CMK (cell line): ENCODE results near the gene POLR1F.
A peak's percentile ranks its signal among the peaks of the same experiment; 100 is the strongest.
"Not testable (repeated sequence)": the region's sequence is repeated elsewhere in the genome, so short reads cannot be mapped to it uniquely, and the experiment has no call there.

ENCODE experiments used
- DNase-seq: peaks from one replicate; pipeline ENCODE4 v3.0.0-alpha.2; 2010; ENCODE audit warnings: low read depth

POLR1F gene, protein sequence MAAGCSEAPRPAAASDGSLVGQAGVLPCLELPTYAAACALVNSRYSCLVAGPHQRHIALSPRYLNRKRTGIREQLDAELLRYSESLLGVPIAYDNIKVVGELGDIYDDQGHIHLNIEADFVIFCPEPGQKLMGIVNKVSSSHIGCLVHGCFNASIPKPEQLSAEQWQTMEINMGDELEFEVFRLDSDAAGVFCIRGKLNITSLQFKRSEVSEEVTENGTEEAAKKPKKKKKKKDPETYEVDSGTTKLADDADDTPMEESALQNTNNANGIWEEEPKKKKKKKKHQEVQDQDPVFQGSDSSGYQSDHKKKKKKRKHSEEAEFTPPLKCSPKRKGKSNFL

DNA sequence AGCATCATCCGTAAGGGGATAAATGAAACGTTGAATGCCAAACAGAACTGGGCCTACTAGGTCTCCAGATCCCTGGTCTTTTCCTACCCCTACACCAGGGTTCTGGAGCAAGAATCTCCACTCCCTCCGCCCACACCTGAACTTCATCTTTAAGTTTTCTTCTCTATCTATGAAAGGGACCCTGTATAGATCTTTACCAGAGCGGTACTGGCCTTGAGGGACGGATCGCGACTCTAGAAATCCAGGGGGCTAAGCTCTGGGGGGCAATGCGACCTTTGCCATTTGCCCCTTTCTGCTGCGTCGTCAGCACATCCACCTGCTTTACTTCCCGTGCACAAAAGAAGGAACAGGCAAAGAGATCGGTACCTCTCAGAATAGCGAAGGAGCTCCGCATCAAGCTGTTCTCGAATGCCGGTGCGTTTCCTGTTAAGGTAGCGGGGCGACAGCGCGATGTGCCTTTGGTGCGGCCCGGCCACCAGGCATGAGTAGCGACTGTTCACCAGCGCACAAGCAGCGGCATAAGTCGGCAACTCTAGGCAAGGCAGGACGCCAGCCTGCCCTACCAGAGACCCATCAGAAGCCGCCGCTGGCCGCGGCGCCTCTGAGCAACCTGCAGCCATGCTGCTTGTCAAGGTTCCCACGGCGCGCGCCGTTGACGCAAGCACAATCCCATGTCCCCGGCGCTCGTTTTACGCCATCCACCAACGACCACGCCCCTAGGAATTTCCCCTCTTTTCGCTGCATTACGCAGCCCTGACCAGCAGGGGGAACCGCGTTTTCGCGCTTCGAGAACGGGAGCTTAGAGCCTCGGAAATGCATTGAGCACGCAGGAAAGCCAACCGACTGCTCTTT is at the start of gene POLR1F:
TSS of gene POLR1F (minus strand) at position 641 of the 852 bp plus-strand sequence. CDS start at position 620, 21 bp downstream.
- peak; percentile 74 for DNase-seq

- no peak for DNase-seq
These were observed 45.8 kb upstream of the POLR1F start for GRCh38 chr7:19754521-19755116.

GRCh38 chr7:19752020-19752419 is 43.2 kb upstream of the POLR1F start:
- no peak for DNase-seq

DNA sequence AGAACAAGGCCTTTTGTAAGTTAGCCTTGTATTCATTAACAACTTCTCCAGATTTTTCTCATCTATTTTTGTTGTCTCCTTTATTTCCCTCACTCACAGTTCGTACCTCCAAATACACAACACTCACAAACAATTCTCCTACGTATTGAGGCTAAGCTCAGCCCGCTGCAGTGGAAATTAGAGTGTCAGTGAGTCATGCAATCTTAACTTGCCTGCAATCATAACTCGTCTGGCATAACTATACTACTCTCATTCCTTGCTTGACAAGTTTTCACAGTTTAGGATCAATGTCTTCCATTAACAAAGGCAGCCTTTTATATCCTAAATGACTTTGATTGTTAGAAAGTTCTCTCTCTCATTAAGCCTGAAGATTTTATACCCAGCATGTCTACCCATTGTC is 40.8 kb upstream of the POLR1F start:
- no peak for DNase-seq

DNA sequence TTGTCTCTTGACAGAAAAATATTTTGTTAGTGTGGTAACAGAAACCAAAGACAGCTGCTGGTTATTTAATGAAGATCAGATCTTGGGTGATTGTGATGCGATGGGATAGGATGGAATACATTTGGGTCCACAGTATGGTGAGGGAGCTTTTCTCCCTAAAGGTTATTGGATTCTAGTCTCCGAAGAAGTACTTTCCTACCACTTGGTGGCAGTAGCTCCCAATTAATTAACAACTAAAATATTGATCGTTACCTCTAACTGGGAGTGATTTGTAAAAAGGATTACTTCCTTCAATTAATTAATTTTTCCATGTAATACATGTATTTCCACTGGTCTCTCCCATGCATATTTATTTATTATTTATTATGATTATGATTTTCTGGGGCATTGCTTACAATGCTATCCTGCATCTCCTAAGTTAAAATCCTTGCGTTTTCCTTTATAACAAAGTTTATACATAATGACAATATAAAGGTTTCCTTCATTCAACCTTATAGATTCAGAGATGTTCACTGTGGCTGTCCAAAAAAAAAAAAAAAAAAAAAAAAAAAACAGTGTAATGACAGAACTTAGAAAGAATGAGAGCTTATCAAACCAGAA is 39.0 kb upstream of the POLR1F start:
- DNase-seq = no peak

- no peak for DNase-seq
These were observed 35.2 kb upstream of the POLR1F start for GRCh38 chr7:19744075-19744474.

GRCh38 chr7:19728716-19729115 is 19.9 kb upstream of the POLR1F start:
- DNase-seq = no peak

DNA sequence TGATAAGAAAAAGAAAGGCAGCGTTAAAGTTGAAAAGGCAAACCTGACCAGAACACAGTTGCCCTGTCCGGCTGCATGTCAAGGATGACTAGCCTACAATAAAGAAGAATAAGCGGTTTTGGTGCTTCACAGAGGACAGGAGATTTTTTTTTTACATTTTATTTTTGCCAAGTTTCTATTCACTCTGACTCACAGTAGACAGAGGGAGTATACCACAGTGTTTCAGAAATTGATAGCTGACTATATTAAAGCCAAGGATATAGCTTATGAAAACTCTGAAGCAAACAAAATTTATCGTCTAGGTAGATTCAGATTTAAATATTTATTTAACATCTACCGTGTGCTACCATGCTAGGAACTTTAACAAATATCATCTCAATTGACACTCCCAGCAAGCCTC is 16.9 kb upstream of the POLR1F start:
- no peak for DNase-seq

- no peak for DNase-seq
These were observed 6.7 kb upstream of the POLR1F start for GRCh38 chr7:19715499-19715898.

DNA sequence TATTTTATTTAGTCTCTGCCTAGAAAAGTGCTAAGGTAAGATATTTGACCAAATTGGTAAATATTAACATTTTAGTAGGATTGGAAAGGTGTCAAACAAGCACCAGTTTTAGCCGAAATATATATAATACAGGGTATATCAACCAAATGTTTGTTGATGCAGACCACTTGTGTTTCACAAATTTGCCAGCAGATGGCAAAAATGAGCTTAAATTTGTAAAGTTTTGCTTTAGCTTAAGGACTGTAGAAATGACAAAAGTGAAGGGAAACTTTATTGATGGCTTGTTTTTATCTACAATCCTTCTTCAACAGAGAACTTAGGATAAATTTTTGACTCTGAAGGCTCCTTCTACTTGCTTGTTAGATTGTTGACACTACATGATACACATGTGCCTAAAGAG is 4.8 kb upstream of the POLR1F start:
- DNase-seq = peak; percentile 20

DNA sequence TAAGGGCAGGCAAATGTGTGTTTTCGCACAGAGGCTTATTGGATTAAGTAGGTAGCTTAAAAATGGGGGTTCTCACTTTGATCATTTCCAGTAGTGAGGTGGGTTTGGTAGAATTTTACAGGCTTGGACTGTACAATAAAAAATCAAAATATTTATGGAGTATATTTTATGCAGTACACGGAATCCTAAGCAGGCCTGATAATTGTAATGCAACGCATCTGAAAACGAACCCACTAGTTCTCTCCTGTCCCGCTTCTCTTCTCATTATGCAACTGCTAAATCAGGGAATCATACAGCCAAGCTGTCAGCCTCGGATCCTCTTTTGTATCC is 377 bp upstream of the POLR1F start:
- no peak for DNase-seq

DNA sequence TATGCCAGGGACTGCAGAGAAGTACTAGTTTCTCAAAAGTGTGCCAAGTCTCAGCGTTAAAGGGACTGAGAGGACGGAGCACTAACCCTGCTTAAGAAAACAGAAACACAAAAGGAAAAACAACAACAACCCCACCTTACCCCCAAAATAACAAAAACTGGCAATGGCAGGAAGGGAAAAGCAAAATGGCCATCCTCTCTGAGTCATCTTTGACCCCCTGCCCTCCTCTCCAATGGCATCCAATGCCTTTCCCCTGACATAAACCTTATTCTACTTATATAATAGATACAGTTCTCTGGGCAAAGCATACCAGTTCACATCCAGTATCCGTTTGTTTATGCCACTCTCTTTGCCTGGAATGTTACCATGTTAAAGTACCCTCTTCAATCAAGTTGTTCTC is 1.6 kb downstream of the POLR1F start:
- DNase-seq = no peak

DNA sequence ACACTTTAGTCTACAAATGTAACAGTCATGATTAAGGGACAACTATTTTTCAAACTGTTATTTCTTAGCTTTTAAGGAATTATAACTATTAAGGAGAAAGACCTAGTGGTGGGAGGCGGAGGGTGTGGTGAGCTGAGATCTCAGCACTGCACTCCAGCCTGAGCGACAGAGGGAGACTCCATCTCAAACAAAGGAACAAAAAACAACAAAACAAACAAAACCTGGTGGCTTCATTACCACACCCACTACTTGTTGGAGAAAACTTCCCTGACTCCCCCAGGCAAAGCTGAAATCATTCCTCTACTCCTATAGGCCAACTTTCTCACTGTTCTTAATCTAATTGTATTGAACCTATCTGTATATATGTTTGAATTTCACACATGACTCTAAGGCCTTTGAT is 3.2 kb downstream of the POLR1F start:
- no peak for DNase-seq

GRCh38 chr7:19701471-19701870 is 7.4 kb downstream of the POLR1F start:
- DNase-seq = no peak

GRCh38 chr7:19700936-19701335 is 7.9 kb downstream of the POLR1F start:
- no peak for DNase-seq

GRCh38 chr7:19698331-19698730 is 10.5 kb downstream of the POLR1F start:
- no peak for DNase-seq

- DNase-seq = no peak
These were observed 11.9 kb downstream of the POLR1F start for GRCh38 chr7:19696926-19697325.

DNA sequence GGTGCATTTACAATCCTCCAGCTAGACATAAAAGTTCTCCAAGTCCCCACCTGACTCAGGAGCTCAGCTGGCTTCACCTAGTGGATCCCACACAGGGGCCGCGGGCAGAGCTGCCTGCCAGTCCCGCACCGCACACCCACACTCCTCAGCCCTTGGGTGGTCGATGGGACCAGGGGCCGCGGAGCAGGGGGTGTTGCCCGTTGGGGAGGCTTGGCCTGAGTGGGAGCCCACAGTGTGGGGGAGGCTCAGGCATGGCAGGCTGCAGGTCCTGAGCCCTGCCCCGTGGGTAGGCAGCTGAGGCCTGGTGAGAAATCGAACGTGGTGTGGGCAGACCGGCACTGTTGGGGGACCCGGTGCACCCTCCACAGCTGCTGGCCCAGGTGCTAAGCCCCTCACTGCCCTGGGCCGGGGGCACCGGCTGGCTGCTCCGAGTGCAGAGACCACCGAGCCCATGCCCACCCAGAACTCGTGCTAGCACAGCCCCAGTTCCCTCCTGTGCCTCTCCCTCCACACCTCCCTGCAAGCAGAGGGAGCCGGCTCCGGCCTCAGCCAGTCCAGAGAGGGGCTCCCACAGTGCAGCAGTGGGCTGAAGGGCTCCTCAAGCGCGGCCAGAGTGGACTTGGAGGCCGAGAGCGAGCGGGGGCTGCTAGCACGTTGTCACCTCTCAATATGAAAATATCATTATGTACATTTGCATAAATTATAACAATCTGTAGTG is 16.6 kb downstream of the POLR1F start:
- no peak for DNase-seq

DNA sequence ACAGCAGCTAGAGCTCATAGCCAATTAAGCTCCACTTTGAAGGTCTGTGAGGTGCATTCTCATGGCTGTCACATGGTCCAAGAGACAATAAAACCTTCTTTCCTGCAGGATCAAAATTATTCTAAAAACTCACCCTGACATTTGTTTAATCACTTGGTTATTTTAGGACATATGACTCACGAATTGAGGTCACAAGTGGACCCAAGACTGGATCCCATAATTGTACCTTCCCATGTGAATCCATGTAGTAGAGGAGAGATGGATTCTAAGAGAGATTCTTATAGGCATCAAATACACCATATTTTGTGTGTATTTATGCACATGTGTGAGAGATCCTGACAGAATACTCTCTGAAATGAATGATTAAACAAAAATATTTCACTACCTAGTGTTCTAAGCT is 18.1 kb downstream of the POLR1F start:
- DNase-seq = no peak

DNA sequence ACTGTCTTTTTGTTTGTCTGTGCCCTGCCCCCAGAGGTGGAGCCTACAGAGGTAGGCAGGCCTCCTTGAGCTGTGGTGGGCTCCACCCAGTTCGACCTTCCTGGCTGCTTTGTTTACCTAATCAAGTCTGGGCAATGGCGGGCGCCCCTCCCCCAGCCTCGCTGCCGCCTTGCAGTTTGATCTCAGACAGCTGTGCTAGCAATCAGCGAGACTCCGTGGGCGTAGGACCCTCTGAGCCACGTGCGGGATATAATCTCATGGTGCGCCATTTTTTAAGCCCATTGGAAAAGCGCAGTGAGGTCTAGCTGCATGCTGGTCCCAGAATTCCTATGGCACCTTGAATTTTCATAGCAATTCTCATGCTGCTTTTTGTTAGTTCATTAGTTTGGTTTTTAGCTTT is 19.7 kb downstream of the POLR1F start:
- DNase-seq = not testable (repeated sequence)

DNA sequence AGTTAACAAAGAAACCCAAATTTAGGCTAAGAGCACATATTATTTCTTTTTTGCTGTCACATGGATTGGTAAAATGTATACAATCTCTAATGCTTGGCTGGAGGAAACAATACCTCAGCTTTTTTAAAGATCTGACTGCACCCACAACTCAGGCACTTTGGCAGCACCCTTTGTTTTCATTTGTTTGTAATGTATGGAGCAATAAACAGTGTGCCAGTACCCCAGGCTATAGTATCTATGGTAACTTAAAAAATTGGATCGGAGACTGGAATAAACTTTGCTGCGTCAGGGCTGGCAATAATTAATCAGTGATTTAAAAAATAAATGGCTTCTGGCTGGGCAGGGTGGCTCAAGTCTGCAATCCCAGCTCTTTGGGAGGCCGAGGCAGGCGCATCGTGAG is 27.2 kb downstream of the POLR1F start:
- DNase-seq = no peak

DNA sequence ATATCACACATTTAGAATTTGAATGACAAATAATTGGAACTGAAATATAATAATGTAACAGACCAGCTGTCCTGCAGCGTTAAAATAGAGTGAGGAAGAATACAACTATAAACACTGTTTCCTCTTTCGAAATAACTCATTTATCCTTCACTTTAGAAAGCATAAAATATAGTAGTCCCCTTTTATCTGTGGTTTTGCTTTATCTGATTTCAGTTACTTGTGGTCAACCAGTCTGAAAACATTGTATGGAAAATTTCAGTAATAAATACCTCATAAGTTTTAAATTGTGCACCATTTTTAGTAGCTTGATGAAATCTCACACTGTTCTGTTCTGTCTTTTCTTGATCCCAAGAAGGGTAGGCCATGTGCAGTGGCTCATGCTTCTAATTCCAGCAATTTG is 31.7 kb downstream of the POLR1F start:
- no peak for DNase-seq
